Measurements from ENCODE around the gene TERC.

The TERC gene

GRCh38 chr3:169754711-169755110 lies 10.1 kb downstream of the TERC start:
- TF ChIP-seq EZH2phosphoT487 (IDR thresholded peaks at IDR 0.05; ENCODE audit: borderline replicate concordance, low read length) = no peak
- no peak for TF ChIP-seq CTCF (IDR thresholded peaks at IDR 0.05; ENCODE audit: low read depth, low read length, poor library complexity, severe bottlenecking)

GRCh38 chr3:169751875-169752274 lies 13.0 kb downstream of the TERC start:
- Histone ChIP-seq H3K27ac (ENCODE audit: low read depth, low read length) (no peak overlapping the region), H3K27me3 (ENCODE audit: control insufficient read depth, low read length) (peaks cover 22% of the 10 kb centered on the region), H4K20me1 (ENCODE audit: control insufficient read depth, insufficient read depth, low read depth, low read length) (no peaks in the 10 kb centered on the region), H3K4me2 (ENCODE audit: low read length) (no peak overlapping the region), H3K36me3 (ENCODE audit: control insufficient read depth, low read length) (no peaks in the 10 kb centered on the region), H3F3A (ENCODE audit: control insufficient read depth, insufficient read depth) (no peaks in the 10 kb centered on the region), H3K9me3 (ENCODE audit: control insufficient read depth, insufficient read depth, low read length) (no peaks in the 10 kb centered on the region), H3K4me3 (ENCODE audit: low read length) (no peak overlapping the region), H3K4me1 (ENCODE audit: control insufficient read depth, low read length) (peaks cover 7% of the 10 kb centered on the region), H3K9me2 (replicated peaks; ENCODE audit: control insufficient read depth, low read length) (no peaks in the 10 kb centered on the region), H3K79me2 (ENCODE audit: control insufficient read depth, low read length) (no peaks in the 10 kb centered on the region)
- TF ChIP-seq CTCF (IDR thresholded peaks at IDR 0.05; ENCODE audit: low read depth, low read length, poor library complexity, severe bottlenecking) (no peak), EZH2phosphoT487 (IDR thresholded peaks at IDR 0.05; ENCODE audit: borderline replicate concordance, low read length) (no peak)

More at GRCh38 chr3:169754711-169755110, 10.1 kb downstream of the TERC start:
- no peaks in the 10 kb centered on the region for H4K20me1 ChIP-seq (ENCODE audit: control insufficient read depth, insufficient read depth, low read depth, low read length)
- H3K79me2 ChIP-seq (ENCODE audit: control insufficient read depth, low read length) = no peaks in the 10 kb centered on the region
- H3F3A ChIP-seq (ENCODE audit: control insufficient read depth, insufficient read depth) = no peaks in the 10 kb centered on the region
- H3K4me3 ChIP-seq (ENCODE audit: low read length) = no peak overlapping the region
- no peaks in the 10 kb centered on the region for H3K9me2 ChIP-seq (replicated peaks; ENCODE audit: control insufficient read depth, low read length)
- no peaks in the 10 kb centered on the region for H3K27me3 ChIP-seq (ENCODE audit: control insufficient read depth, low read length)
- H3K27ac ChIP-seq (ENCODE audit: low read depth, low read length) = no peak overlapping the region
- H3K9me3 ChIP-seq (ENCODE audit: control insufficient read depth, insufficient read depth, low read length) = no peaks in the 10 kb centered on the region
- H3K36me3 ChIP-seq (ENCODE audit: control insufficient read depth, low read length) = no peaks in the 10 kb centered on the region
- no peak overlapping the region for H3K4me2 ChIP-seq (ENCODE audit: low read length)
- peaks cover 28% of the 10 kb centered on the region for H3K4me1 ChIP-seq (ENCODE audit: control insufficient read depth, low read length)

- TF ChIP-seq EZH2phosphoT487 (IDR thresholded peaks at IDR 0.05; ENCODE audit: borderline replicate concordance, low read length) (no peak), CTCF (IDR thresholded peaks at IDR 0.05; ENCODE audit: low read depth, low read length, poor library complexity, severe bottlenecking) (no peak)
- H3K27me3 ChIP-seq (ENCODE audit: control insufficient read depth, low read length) = peaks cover 26% of the 10 kb centered on the region
These were observed 14.2 kb downstream of the TERC start for GRCh38 chr3:169750665-169751064.

More at GRCh38 chr3:169750665-169751064, 14.2 kb downstream of the TERC start:
- no peaks in the 10 kb centered on the region for H3K9me3 ChIP-seq (ENCODE audit: control insufficient read depth, insufficient read depth, low read length)
- H3K4me2 ChIP-seq (ENCODE audit: low read length) = no peak overlapping the region
- no peak overlapping the region for H3K4me3 ChIP-seq (ENCODE audit: low read length)
- no peaks in the 10 kb centered on the region for H4K20me1 ChIP-seq (ENCODE audit: control insufficient read depth, insufficient read depth, low read depth, low read length)
- no peaks in the 10 kb centered on the region for H3K79me2 ChIP-seq (ENCODE audit: control insufficient read depth, low read length)
- no peaks in the 10 kb centered on the region for H3F3A ChIP-seq (ENCODE audit: control insufficient read depth, insufficient read depth)
- no peaks in the 10 kb centered on the region for H3K9me2 ChIP-seq (replicated peaks; ENCODE audit: control insufficient read depth, low read length)
- H3K36me3 ChIP-seq (ENCODE audit: control insufficient read depth, low read length) = no peaks in the 10 kb centered on the region
- peaks cover 7% of the 10 kb centered on the region for H3K4me1 ChIP-seq (ENCODE audit: control insufficient read depth, low read length)
- H3K27ac ChIP-seq (ENCODE audit: low read depth, low read length) = no peak overlapping the region
